ENCODE measurements around the gene CRX.
"Not testable (repeated sequence)": the region's sequence is repeated elsewhere in the genome, so short reads cannot be mapped to it uniquely, and the experiment has no call there.

Gene CRX

GRCh38 chr19:47804451-47804850 is 17.3 kb upstream of the CRX start, which contains the start of gene TPRX1:
TPRX1 (minus strand) TSS chr19:47804551; CDS start chr19:47804539, 12 bp downstream.
- not testable (repeated sequence) for DNase-seq

GRCh38 chr19:47805313-47805712 is 16.4 kb upstream of the CRX start:
- no peak for DNase-seq

GRCh38 chr19:47806435-47806834 is 15.3 kb upstream of the CRX start:
- DNase-seq: no peak

- DNase-seq: peak; percentile 41 to 71 (median 59)
These were observed 8.3 kb upstream of the CRX start for GRCh38 chr19:47813304-47813994.

- no peak for DNase-seq
These were observed 7.8 kb upstream of the CRX start for GRCh38 chr19:47813995-47814328.

- DNase-seq: not testable (repeated sequence)
These were observed 5.5 kb upstream of the CRX start for GRCh38 chr19:47816270-47816669.

GRCh38 chr19:47818221-47818620 is 3.5 kb upstream of the CRX start:
- not testable (repeated sequence) for DNase-seq

GRCh38 chr19:47819858-47820257 is 1.9 kb upstream of the CRX start:
- no peak for DNase-seq

GRCh38 chr19:47820410-47820809 is 1.3 kb upstream of the CRX start:
- no peak for DNase-seq

- no peak for DNase-seq
These were observed 2.7 kb downstream of the CRX start for GRCh38 chr19:47824396-47824795.

GRCh38 chr19:47826800-47827199 is 5.1 kb downstream of the CRX start:
- DNase-seq: no peak

GRCh38 chr19:47832723-47833122 is 11.0 kb downstream of the CRX start:
- DNase-seq: no peak

GRCh38 chr19:47836038-47836437 is 14.3 kb downstream of the CRX start:
- no peak for DNase-seq

GRCh38 chr19:47839411-47839810 is 17.7 kb downstream of the CRX start:
- DNase-seq: no peak

- DNase-seq: no peak
These were observed 18.2 kb downstream of the CRX start for GRCh38 chr19:47839913-47840312.

- no peak for DNase-seq
These were observed 21.2 kb downstream of the CRX start for GRCh38 chr19:47842941-47843340.

GRCh38 chr19:47848425-47848822 is 26.7 kb downstream of the CRX start:
- DNase-seq: no peak

GRCh38 chr19:47848823-47849473 is 27.2 kb downstream of the CRX start:
- DNase-seq: peak in 2 of 5 donors; percentile 16 to 25

- DNase-seq: no peak
These were observed 31.3 kb downstream of the CRX start for GRCh38 chr19:47853003-47853402.

- DNase-seq: no peak
These were observed 32.7 kb downstream of the CRX start for GRCh38 chr19:47854459-47854858.

- not testable (repeated sequence) for DNase-seq
These were observed 36.5 kb downstream of the CRX start for GRCh38 chr19:47858231-47858630.

- not testable (repeated sequence) for DNase-seq
These were observed 37.0 kb downstream of the CRX start, which contains the start of gene TPRX2 for GRCh38 chr19:47858646-47859285. TPRX2 (plus strand) TSS chr19:47859235; CDS start chr19:47859247, 12 bp downstream.

GRCh38 chr19:47859838-47860237 is 38.1 kb downstream of the CRX start:
- not testable (repeated sequence) for DNase-seq
